Thoracic aorta (tissue), 2 donors: ENCODE data around the gene PNKD. TPM values are rescaled to one million over a fixed set of nuclear protein-coding genes. Genes with fewer than 3 reads are reported as not detected.
A peak's percentile ranks its signal among the peaks of the same experiment; 100 is the strongest.

Experiments
- ATAC-seq: fragments of 150-250 bp; one replicate; pipeline ENCODE4 v1.8.0; 2017; ENCODE audit warnings: low read depth; ENCODE audit not compliant: insufficient number of reproducible peaks, low FRiP score
- DNase-seq: peaks from one replicate; pipeline ENCODE4 v3.0.0-alpha.2; 2020; ENCODE audit warnings: low spot score
- H3K27ac ChIP-seq, 2 donors: fragments of 200-600 bp; sonication (generic); 1 replicate in 1 of 2; 2 replicates in 1 of 2; pipeline ENCODE4 v1.5.1; 2016; ENCODE audit warnings: mild to moderate bottlenecking in 2 of 2, moderate library complexity in 2 of 2
- H3K27me3 ChIP-seq: fragments of 200-600 bp; sonication (generic); replicated peaks from 2 replicates; pipeline ENCODE4 v1.6.0; 2016; ENCODE audit warnings: mild to moderate bottlenecking; ENCODE audit not compliant: insufficient read depth
- H3K36me3 ChIP-seq: fragments of 200-600 bp; sonication (generic); one replicate; pipeline ENCODE4 v1.5.1; 2016
- H3K4me1 ChIP-seq, 2 donors: fragments of 200-600 bp; sonication (generic); 1 replicate in 1 of 2; 2 replicates in 1 of 2; pipeline versions ENCODE4 v1.5.1 to v1.6.0; 2016; ENCODE audit warnings: low read depth in 2 of 2, mild to moderate bottlenecking in 1 of 2; ENCODE audit not compliant: control insufficient read depth in 1 of 2
- H3K4me3 ChIP-seq: fragments of 200-600 bp; sonication (generic); 2 replicates; pipeline ENCODE4 v1.5.1; 2016; ENCODE audit warnings: mild to moderate bottlenecking
- H3K9me3 ChIP-seq: fragments of 200-600 bp; sonication (generic); 2 replicates; pipeline ENCODE4 v1.5.1; 2016
- CTCF ChIP-seq: fragments of 200-600 bp; sonication (generic); IDR thresholded peaks from one replicate; pipeline ENCODE4 v1.5.1; 2019; ENCODE audit warnings: antibody characterized with exemption
- total RNA-seq, 2 donors: library from RNA; depleted of rRNA; stranded (reverse); fragments of >200 nt; gene quantifications; one replicate each; pipeline versions ENCODE4 v1.1.0 to v1.2.3, GENCODE V29; 2016

The PNKD gene
- total RNA-seq, 2 donors from 2014 or later, result 19.4 to 38.4 TPM

- DNase-seq (no peak), ATAC-seq (no peak)
- Histone ChIP-seq H3K36me3 (peaks cover 26% of the 10 kb centered on the region), H3K9me3 (no peaks in the 10 kb centered on the region), H3K27me3 (no peaks in the 10 kb centered on the region), H3K27ac (peak within 1 kb of the TSS; percentile 67 to 88), H3K4me3 (no peak within 1 kb of the TSS), H3K4me1 (peaks cover 15 to 57% of the 10 kb centered on the region in 2 donors)
- TF ChIP-seq CTCF, result no peak
These were observed 9.4 kb upstream of the PNKD start, which contains the start of gene GPBAR1 for GRCh38 chr2:218260742-218261422. GPBAR1 (plus strand) TSS chr2:218261015; CDS start chr2:218262725, 1,710 bp downstream.

- no peaks in the 10 kb centered on the region for H3K9me3 ChIP-seq
- peak overlapping the region; percentile 67 to 88 for H3K27ac ChIP-seq
- ATAC-seq (no peak), DNase-seq (no peak)
- peaks cover 15 to 57% of the 10 kb centered on the region in 2 donors for H3K4me1 ChIP-seq
- H3K27me3 ChIP-seq, result no peaks in the 10 kb centered on the region
- no peak for TF ChIP-seq CTCF
- H3K4me3 ChIP-seq, result no peak overlapping the region
- peaks cover 33% of the 10 kb centered on the region for H3K36me3 ChIP-seq
These were observed 8.7 kb upstream of the PNKD start for GRCh38 chr2:218261423-218262236.

- Histone ChIP-seq H3K4me3 (no peak overlapping the region), H3K27me3 (no peaks in the 10 kb centered on the region), H3K36me3 (peaks cover 39% of the 10 kb centered on the region), H3K9me3 (no peaks in the 10 kb centered on the region), H3K27ac (peak overlapping the region in 1 of 2 donors; percentile 23), H3K4me1 (peaks cover 15 to 57% of the 10 kb centered on the region in 2 donors)
- no peak for TF ChIP-seq CTCF
- DNase-seq (no peak), ATAC-seq (no peak)
These were observed 8.1 kb upstream of the PNKD start for GRCh38 chr2:218262237-218262600.

- no peak for ATAC-seq
- Histone ChIP-seq H3K27me3 (no peaks in the 10 kb centered on the region), H3K9me3 (no peaks in the 10 kb centered on the region), H3K4me3 (no peak overlapping the region), H3K4me1 (peaks cover 15 to 60% of the 10 kb centered on the region in 2 donors), H3K36me3 (peaks cover 43% of the 10 kb centered on the region), H3K27ac (peak overlapping the region; percentile 23 to 24)
- no peak for TF ChIP-seq CTCF
- no peak for DNase-seq
These were observed 7.4 kb upstream of the PNKD start for GRCh38 chr2:218262631-218263586.
